Loucy (cell line): ENCODE data around the gene TNFRSF9.
A peak's percentile ranks its signal among the peaks of the same experiment; 100 is the strongest.

Experiments used
- H2AFZ ChIP-seq: fragments of 200-600 bp; sonication (generic); 2 replicates; pipeline ENCODE4 v1.6.0; 2016; ENCODE audit warnings: antibody characterized with exemption, mild to moderate bottlenecking, low read length, moderate library complexity
- H3F3A ChIP-seq: fragments of 200-600 bp; 2 replicates; pipeline ENCODE4 v1.6.0; 2016; ENCODE audit warnings: antibody characterized with exemption, low read depth, mild to moderate bottlenecking
- H3K27me3 ChIP-seq: fragments of 200-600 bp; sonication (generic); 2 replicates; pipeline ENCODE4 v1.6.1; 2014; ENCODE audit warnings: low read length, mild to moderate bottlenecking; ENCODE audit not compliant: insufficient read depth, poor library complexity, severe bottlenecking
- H3K36me3 ChIP-seq: fragments of 200-600 bp; sonication (generic); 2 replicates; pipeline ENCODE4 v1.6.1; 2016; ENCODE audit warnings: low read length; ENCODE audit not compliant: insufficient read depth
- H3K4me1 ChIP-seq: fragments of 200-600 bp; sonication (generic); 2 replicates; pipeline ENCODE4 v1.5.1; 2014; ENCODE audit warnings: low read length, mild to moderate bottlenecking; ENCODE audit not compliant: insufficient read depth, poor library complexity, severe bottlenecking
- H3K4me2 ChIP-seq: fragments of 200-600 bp; sonication (generic); 2 replicates; pipeline ENCODE4 v1.6.0; 2014; ENCODE audit warnings: antibody characterized with exemption, low read length, low read depth, mild to moderate bottlenecking; ENCODE audit not compliant: poor library complexity, severe bottlenecking
- H3K4me3 ChIP-seq: fragments of 200-600 bp; sonication (generic); 2 replicates; pipeline ENCODE4 v1.5.1; 2014; ENCODE audit warnings: low read length, mild to moderate bottlenecking, mixed read lengths; ENCODE audit not compliant: poor library complexity, severe bottlenecking
- H3K79me2 ChIP-seq: fragments of 200-600 bp; sonication (generic); 2 replicates; pipeline ENCODE4 v1.6.1; 2014; ENCODE audit warnings: low read length; ENCODE audit not compliant: insufficient read depth
- H3K9ac ChIP-seq: fragments of 200-600 bp; sonication (generic); 2 replicates; pipeline ENCODE4 v1.6.0; 2014; ENCODE audit warnings: mild to moderate bottlenecking, low read depth, low read length, moderate library complexity; ENCODE audit not compliant: poor library complexity, severe bottlenecking
- H3K9me2 ChIP-seq: fragments of 200-600 bp; sonication (generic); replicated peaks from 2 replicates; pipeline ENCODE4 v1.6.1; 2016; ENCODE audit warnings: low read depth, low read length, mixed read lengths
- H3K9me3 ChIP-seq: fragments of 200-600 bp; sonication (generic); 2 replicates; pipeline ENCODE4 v1.6.1; 2014; ENCODE audit warnings: mild to moderate bottlenecking, antibody characterized with exemption, low read length, low read depth; ENCODE audit not compliant: insufficient read depth
- H4K20me1 ChIP-seq: fragments of 200-600 bp; sonication (generic); 2 replicates; pipeline ENCODE4 v1.6.0; 2014; ENCODE audit warnings: antibody characterized with exemption, low read length, mild to moderate bottlenecking; ENCODE audit not compliant: insufficient read depth, poor library complexity, severe bottlenecking
- EZH2phosphoT487 ChIP-seq: fragments of 200-600 bp; IDR thresholded peaks from 2 replicates; pipeline ENCODE4 v1.6.1; 2018; ENCODE audit warnings: antibody characterized with exemption, mild to moderate bottlenecking, moderate library complexity, borderline replicate concordance
- TF ChIP-seq, protein P1 (sequence below): fragments of 200-600 bp; sonication (generic); conservative IDR thresholded peaks from 2 replicates; pipeline ENCODE4 v1.5.1; 2014; ENCODE audit warnings: mild to moderate bottlenecking, antibody characterized with exemption, low read length

Gene TNFRSF9

DNA sequence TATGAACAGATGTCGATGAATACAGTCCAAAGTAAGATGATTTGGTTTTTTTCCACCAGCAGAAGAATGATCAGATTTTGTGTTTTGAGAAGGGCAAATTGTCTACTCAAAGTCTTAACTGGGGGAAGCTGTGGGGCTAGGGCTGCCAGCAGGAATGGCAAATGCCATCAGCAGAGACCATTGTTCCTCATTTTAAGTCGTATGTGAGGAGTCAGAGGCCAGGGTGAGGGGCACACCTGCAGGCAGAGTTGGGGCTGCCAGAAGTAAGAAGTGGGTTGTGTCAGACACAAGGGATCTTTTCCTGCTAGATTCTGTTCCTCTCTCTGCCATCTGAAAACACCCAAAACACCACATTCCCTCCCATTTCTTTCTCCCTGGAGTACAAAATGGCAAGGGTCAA lies 29.6 kb upstream of the TNFRSF9 start:
- H3K9ac ChIP-seq: no peak overlapping the region
- H2AFZ ChIP-seq: no peak overlapping the region
- H3K4me2 ChIP-seq: no peak overlapping the region
- H3K9me2 ChIP-seq: no peaks in the 10 kb centered on the region
- peaks cover 6% of the 10 kb centered on the region for H4K20me1 ChIP-seq
- H3K27me3 ChIP-seq: no peaks in the 10 kb centered on the region
- peaks cover 39% of the 10 kb centered on the region for H3K79me2 ChIP-seq
- H3K9me3 ChIP-seq: no peaks in the 10 kb centered on the region
- no peak overlapping the region for H3K4me3 ChIP-seq
- TF ChIP-seq EZH2phosphoT487: no peak
- TF ChIP-seq, protein P1, sequence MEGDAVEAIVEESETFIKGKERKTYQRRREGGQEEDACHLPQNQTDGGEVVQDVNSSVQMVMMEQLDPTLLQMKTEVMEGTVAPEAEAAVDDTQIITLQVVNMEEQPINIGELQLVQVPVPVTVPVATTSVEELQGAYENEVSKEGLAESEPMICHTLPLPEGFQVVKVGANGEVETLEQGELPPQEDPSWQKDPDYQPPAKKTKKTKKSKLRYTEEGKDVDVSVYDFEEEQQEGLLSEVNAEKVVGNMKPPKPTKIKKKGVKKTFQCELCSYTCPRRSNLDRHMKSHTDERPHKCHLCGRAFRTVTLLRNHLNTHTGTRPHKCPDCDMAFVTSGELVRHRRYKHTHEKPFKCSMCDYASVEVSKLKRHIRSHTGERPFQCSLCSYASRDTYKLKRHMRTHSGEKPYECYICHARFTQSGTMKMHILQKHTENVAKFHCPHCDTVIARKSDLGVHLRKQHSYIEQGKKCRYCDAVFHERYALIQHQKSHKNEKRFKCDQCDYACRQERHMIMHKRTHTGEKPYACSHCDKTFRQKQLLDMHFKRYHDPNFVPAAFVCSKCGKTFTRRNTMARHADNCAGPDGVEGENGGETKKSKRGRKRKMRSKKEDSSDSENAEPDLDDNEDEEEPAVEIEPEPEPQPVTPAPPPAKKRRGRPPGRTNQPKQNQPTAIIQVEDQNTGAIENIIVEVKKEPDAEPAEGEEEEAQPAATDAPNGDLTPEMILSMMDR: no peak
- peaks cover 57% of the 10 kb centered on the region for H3K36me3 ChIP-seq
- no peaks in the 10 kb centered on the region for H3F3A ChIP-seq
- peaks cover 16% of the 10 kb centered on the region for H3K4me1 ChIP-seq

DNA sequence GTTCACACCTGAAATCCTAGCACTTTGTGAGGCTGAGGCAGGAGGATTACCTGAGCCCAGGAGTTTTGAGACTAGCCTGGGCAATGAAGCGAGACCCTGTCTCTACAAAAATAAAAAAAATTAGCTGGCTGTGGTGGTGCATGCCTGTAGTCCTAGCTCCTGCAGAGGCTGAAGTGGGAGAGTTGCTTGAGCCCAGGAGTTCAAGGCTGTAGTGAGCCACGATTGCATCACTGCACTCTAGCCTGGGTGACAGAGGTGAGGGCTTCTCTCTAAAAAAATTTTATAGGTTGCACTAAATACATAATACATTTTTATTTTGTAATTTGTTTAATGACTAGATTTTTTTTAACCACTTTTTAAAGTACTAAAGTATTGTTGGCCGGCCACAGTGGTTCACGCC lies 27.0 kb upstream of the TNFRSF9 start:
- H3K27me3 ChIP-seq: no peaks in the 10 kb centered on the region
- H3K9me3 ChIP-seq: no peaks in the 10 kb centered on the region
- TF ChIP-seq, protein P1: no peak
- no peak for TF ChIP-seq EZH2phosphoT487
- H2AFZ ChIP-seq: no peak overlapping the region
- peaks cover 65% of the 10 kb centered on the region for H3K79me2 ChIP-seq
- no peaks in the 10 kb centered on the region for H3F3A ChIP-seq
- peaks cover 15% of the 10 kb centered on the region for H4K20me1 ChIP-seq
- no peak overlapping the region for H3K9ac ChIP-seq
- no peaks in the 10 kb centered on the region for H3K9me2 ChIP-seq
- peak overlapping the region; percentile 53 for H3K4me2 ChIP-seq
- peaks cover 31% of the 10 kb centered on the region for H3K4me1 ChIP-seq
- peak overlapping the region; percentile 11 for H3K4me3 ChIP-seq
- peaks cover 52% of the 10 kb centered on the region for H3K36me3 ChIP-seq

DNA sequence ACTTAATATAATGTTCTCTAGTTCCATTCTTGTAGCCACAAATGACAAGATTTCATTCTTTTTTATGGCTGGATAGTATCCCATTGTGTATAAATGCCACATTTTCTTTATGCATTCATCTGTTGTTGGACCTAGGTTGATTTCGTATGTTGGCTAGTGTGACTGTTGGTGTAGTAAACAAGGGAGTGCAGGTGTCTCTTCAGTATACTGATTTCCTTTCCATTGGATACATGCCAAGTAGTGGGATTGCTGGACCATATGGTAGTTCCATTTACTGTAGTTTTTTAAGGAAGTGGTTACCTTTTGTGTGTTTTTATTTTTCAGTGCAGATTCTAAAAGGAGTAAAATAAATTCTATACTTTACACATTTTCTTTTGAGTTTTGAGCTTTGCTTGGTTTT lies 26.6 kb upstream of the TNFRSF9 start:
- Histone ChIP-seq H3K4me3 (peak overlapping the region; percentile 11), H3K9me3 (no peaks in the 10 kb centered on the region), H3K36me3 (peaks cover 49% of the 10 kb centered on the region), H3K27me3 (no peaks in the 10 kb centered on the region), H3F3A (no peaks in the 10 kb centered on the region), H3K9me2 (no peaks in the 10 kb centered on the region), H3K9ac (no peak overlapping the region), H4K20me1 (peaks cover 20% of the 10 kb centered on the region), H3K4me2 (peak overlapping the region; percentile 53), H3K79me2 (peaks cover 70% of the 10 kb centered on the region), H3K4me1 (peaks cover 36% of the 10 kb centered on the region), H2AFZ (no peak overlapping the region)
- TF ChIP-seq EZH2phosphoT487: no peak
- TF ChIP-seq, protein P1: no peak
